Breast epithelium (tissue), 3 donors: ENCODE measurements around the gene ANKRD10.

Experiments used
- POLR2A ChIP-seq: fragments of 450-650 bp; IDR thresholded peaks from one replicate; pipeline ENCODE4 v1.6.1; 2016; ENCODE audit warnings: antibody characterized with exemption, mild to moderate bottlenecking, moderate library complexity
- POLR2AphosphoS5 ChIP-seq, 3 donors: sonication (generic); formaldehyde crosslinking; IDR thresholded peaks; one replicate each; pipeline ENCODE4 v1.6.1; 2017; ENCODE audit warnings: antibody characterized with exemption in 3 of 3
- TF ChIP-seq, protein P1 (sequence below), 3 donors: fragments of 450-650 bp; IDR thresholded peaks; one replicate each; pipeline ENCODE4 v1.5.1; 2016 to 2017; ENCODE audit warnings: antibody characterized with exemption in 3 of 3, mild to moderate bottlenecking in 3 of 3, moderate library complexity in 3 of 3

DNA sequence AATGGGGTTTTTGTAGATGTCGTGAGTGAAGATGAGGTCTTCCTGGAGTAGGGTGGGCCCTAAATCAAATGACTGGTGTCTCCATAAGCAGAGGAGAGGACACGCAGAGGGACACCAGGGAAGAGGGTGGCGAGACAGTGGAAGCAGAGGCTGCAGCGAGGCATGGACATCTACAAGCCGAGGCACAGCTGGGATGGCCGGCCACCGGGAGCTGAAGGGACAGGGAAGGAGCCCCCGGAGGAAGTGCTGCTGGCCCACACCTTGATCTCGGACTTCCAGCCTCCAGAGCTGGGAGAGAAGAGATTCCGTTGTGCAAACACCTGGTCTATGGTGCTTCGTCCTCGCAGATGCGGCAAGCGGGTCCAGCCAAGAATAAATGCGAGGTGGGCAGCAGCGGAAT lies 84.5 kb downstream of the ANKRD10 start:
- TF ChIP-seq, protein P1, sequence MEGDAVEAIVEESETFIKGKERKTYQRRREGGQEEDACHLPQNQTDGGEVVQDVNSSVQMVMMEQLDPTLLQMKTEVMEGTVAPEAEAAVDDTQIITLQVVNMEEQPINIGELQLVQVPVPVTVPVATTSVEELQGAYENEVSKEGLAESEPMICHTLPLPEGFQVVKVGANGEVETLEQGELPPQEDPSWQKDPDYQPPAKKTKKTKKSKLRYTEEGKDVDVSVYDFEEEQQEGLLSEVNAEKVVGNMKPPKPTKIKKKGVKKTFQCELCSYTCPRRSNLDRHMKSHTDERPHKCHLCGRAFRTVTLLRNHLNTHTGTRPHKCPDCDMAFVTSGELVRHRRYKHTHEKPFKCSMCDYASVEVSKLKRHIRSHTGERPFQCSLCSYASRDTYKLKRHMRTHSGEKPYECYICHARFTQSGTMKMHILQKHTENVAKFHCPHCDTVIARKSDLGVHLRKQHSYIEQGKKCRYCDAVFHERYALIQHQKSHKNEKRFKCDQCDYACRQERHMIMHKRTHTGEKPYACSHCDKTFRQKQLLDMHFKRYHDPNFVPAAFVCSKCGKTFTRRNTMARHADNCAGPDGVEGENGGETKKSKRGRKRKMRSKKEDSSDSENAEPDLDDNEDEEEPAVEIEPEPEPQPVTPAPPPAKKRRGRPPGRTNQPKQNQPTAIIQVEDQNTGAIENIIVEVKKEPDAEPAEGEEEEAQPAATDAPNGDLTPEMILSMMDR (IDR thresholded peaks at IDR 0.05), result no peak
- no peak for TF ChIP-seq POLR2A
- TF ChIP-seq POLR2AphosphoS5 (IDR thresholded peaks at IDR 0.05), result no peak
